K562 treated with DMSO at 1 percent for 4 hours (cell line): Measurements from ENCODE around the gene MTCH2. TPM values are rescaled to one million over a fixed set of nuclear protein-coding genes. Genes with fewer than 3 reads are reported as not detected.

ENCODE experiments used
- total RNA-seq: library from RNA; unstranded; fragments of 300-600 nt; gene quantifications from 2 replicates; pipeline ENCODE4 v1.2.3, GENCODE V29; 2022; ENCODE audit not compliant: insufficient read depth

Gene MTCH2
- 53.8 and 63.5 TPM in 2 replicates for total RNA-seq

GRCh38 chr11:47642099-47642855, at the start of gene MTCH2:
Gene MTCH2 (minus strand): TSS chr11:47642559. CDS start chr11:47642465, 94 bp downstream.

GRCh38 chr11:47593934-47594855, 48.2 kb downstream of the MTCH2 start, which contains the start of gene C1QTNF4:
Gene C1QTNF4 (minus strand): TSS chr11:47594411. CDS start chr11:47590810, 3,601 bp downstream.

GRCh38 chr11:47586098-47586855, 56.1 kb downstream of the MTCH2 start, which contains the start of gene FAM180B:
Gene FAM180B (plus strand): TSS chr11:47586678. CDS start chr11:47586769, 91 bp downstream.

GRCh38 chr11:47578524-47579494, 63.5 kb downstream of the MTCH2 start, which contains the start of the genes KBTBD4 and NDUFS3:
Gene KBTBD4 (minus strand): TSS chr11:47578970. CDS start chr11:47578951, 19 bp downstream.
Gene NDUFS3 (plus strand): TSS chr11:47579074. CDS start chr11:47579092, 18 bp downstream.

Other genes starting within 250 kb of the MTCH2 start
- 19.1 and 32.3 TPM in 2 replicates for gene SLC39A13, start 234.0 kb downstream of the MTCH2 start, total RNA-seq
- gene PSMC3, start 216.1 kb downstream of the MTCH2 start, total RNA-seq: 226 and 257 TPM in 2 replicates
- 0.86 TPM in 1 of 2 replicates, not detected in the other for gene RAPSN, start 193.4 kb downstream of the MTCH2 start, total RNA-seq
- gene CELF1, start 89.4 kb downstream of the MTCH2 start, total RNA-seq: 20.6 and 28.5 TPM in 2 replicates
- gene PTPMT1, start 77.0 kb downstream of the MTCH2 start, total RNA-seq: 91.8 and 92.5 TPM in 2 replicates
- 7.0 and 9.6 TPM in 2 replicates for gene KBTBD4, start 63.6 kb downstream of the MTCH2 start, total RNA-seq
- 165 and 180 TPM in 2 replicates for gene NDUFS3, start 63.5 kb downstream of the MTCH2 start, total RNA-seq
- not detected in 2 replicates for gene FAM180B, start 55.9 kb downstream of the MTCH2 start, total RNA-seq
- not detected in 2 replicates for gene C1QTNF4, start 48.1 kb downstream of the MTCH2 start, total RNA-seq
- 0.88 TPM in 1 of 2 replicates, not detected in the other for gene AGBL2, start 72.8 kb upstream of the MTCH2 start, total RNA-seq
- gene FNBP4, start 124.8 kb upstream of the MTCH2 start, total RNA-seq: 43.1 and 45.9 TPM in 2 replicates
- 31.6 and 32.5 TPM in 2 replicates for gene NUP160, start 205.8 kb upstream of the MTCH2 start, total RNA-seq